Stimulated activated CD8-positive, alpha-beta memory T cell treated with anti-CD3 and anti-CD28 coated beads, Interleukin-15, amount 100 ng/mL, for 4 hours (primary cell): ENCODE data around the gene SLC1A3.
"Not testable (repeated sequence)": the region's sequence is repeated elsewhere in the genome, so short reads cannot be mapped to it uniquely, and the experiment has no call there.

Experiments
- DNase-seq, 2 donors: peaks; one replicate each; pipeline ENCODE4 v3.0.0-alpha.2; 2020; ENCODE audit warnings: low read depth in 2 of 2

Gene SLC1A3

DNA sequence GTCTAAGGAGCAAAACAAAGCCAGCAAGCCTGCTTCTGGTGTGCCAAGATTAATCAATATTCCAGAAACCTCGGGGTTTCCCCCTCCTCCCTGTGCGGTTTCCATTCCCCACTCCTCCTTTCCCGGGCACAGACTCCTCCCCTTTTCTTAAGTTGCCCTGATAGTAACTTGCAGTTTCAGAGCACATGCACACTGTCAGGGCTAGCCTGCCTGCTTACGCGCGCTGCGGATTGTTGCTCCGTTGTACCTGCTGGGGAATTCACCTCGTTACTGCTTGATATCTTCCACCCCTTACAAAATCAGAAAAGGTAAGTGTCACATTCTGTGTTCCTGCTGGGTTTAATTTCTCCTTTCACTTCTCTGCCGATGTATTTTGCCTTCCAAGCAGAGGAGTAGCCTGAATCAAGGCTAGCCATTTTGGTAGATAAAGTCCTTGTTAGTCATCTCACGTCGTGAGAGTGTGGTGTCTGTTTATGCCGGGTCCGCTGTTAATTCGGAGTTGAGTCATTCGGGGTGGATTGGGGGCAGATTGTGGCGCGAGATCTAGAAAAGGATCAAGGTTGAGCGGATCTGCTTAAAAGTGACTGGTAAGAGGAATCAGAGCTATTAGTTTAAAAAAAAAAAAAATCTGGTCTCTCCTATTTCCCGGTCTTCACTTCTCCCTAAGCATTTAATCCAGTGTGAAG, at the start of gene SLC1A3:
SLC1A3 (plus strand) TSS at position 179 of the 686 bp plus-strand sequence. CDS start 1,818 bp downstream, outside the sequence.
- no peak for DNase-seq

DNA sequence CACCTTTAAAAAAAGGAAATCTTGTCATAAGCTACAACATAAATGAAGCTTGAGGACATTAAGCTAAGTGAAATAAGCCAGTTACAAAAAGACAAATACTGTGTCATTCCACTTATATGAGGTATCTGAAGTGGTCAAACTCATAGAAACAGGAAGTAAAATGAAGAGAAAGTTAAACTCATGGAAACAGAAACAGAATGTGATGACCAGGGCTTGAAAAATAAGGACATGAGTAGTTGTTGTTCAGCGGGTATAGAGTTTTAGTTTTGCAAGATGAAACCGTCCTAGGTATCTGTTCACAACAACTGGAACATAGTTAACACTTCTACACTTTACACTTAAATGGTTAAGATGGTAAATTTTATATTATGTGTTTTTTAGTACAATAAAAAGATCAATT, 47.8 kb upstream of the SLC1A3 start:
- DNase-seq, result no peak

DNA sequence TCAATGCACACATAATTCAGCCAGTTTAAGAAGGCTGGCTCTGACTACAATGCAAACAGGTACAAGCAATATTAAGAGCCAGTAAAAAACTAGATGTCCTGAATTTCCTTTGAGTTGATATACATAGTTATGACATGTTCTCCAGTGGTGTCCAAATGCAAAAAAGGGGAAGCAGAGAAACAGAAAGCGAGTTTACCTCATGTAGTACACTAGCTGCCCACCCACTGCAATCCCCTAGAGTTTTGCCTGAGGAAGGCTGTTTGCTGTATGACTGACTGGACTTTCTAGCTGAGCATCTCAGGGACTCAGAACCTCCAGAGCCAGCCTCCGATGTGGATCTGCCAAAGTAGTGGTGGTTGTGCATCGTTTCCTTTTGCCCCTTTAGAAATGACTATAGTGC, 44.8 kb upstream of the SLC1A3 start:
- no peak for DNase-seq

DNA sequence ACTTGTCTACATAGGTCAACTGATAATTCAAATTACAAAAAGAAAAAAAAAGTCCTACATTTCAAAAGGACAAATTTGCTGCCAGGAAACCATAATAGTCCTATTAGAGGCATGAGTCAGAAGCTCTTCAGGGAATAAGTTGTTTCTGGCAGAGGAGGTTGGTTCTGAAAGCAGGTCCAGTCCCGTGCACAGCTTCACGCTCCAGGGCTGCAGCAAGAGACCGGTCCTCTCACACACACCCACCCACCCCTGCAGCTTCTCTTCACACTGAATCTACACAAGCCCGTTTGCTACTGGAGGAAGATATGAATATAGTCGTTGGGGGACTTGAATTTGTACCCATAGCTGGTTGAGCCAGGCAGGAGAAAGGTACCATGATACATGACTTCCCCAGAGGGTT, 36.9 kb upstream of the SLC1A3 start:
- no peak for DNase-seq

DNA sequence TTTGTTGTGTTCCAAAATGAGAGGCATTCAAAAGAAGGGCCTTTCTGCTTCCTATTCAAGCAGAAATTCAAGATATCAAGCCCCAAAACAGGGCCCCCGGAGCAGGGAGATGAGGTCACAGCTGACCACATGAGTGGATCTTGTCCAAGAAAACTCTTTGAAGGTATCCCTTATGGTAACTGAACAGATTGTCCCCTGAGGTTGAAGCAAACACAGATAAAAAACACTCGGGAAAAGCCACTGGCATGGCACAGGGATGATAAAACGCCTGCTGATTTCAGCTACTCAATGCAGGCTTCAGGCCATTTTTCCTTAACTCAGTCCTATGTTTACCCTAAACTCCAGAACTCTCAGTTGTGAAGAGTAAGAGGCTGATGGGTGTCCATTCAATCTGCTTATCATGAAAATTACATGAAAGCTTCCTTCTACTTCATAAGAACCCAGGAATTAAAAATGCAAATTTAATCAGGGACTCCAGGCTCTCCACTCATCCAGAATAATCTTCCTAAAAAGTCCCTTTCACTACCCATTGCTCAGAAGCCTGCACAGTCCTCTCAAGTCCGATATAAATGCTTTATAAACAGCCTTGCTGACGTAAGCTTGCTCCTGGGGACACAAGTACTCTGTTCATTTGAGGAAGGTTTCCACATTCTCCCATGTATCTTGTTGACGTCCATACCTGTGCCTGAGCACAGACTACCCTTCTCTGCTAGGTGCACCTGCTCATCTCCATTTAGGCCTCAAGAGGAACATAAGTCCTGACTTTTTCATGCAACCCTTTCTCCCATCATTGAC, 35.9 kb upstream of the SLC1A3 start:
- DNase-seq, result no peak

DNA sequence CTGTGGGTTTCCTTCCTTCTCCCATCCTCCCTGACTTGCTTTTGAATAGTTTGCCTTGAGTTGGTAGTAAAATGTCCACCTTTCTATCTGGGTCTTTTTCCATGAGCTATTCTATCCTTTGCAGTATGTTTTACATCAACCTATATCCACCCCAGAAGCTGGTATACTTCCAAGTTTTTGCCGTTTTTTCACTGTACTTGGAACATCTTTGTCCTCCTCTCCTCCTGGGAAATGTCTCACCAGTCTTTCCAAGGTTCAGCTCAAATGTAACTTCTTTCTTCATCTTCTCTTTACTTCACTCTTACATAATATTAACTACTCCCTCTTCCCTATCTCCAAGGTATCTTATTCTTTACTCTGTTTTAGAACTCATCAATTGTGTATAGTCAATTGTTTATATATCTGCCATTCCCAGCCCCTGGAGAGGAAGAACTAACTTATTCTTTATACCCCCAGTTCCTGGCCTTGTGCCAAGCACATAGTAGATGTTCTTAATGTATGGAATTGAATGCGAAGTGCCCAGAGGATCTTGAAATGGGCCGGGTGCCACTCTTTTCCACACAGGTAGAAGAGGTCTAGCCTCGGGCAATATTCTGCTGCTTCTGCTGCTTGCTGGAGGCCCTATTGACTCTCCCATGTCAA, 34.9 kb upstream of the SLC1A3 start:
- DNase-seq, result no peak

- DNase-seq, result no peak
These were observed 33.0 kb upstream of the SLC1A3 start for GRCh38 chr5:36573438-36573837.

GRCh38 chr5:36575361-36575781, 31.0 kb upstream of the SLC1A3 start:
- no peak for DNase-seq

GRCh38 chr5:36576721-36577120, 29.7 kb upstream of the SLC1A3 start:
- no peak for DNase-seq

- DNase-seq, result not testable (repeated sequence)
These were observed 26.5 kb upstream of the SLC1A3 start for GRCh38 chr5:36579858-36580257.

GRCh38 chr5:36581070-36581469, 25.3 kb upstream of the SLC1A3 start:
- no peak for DNase-seq

DNA sequence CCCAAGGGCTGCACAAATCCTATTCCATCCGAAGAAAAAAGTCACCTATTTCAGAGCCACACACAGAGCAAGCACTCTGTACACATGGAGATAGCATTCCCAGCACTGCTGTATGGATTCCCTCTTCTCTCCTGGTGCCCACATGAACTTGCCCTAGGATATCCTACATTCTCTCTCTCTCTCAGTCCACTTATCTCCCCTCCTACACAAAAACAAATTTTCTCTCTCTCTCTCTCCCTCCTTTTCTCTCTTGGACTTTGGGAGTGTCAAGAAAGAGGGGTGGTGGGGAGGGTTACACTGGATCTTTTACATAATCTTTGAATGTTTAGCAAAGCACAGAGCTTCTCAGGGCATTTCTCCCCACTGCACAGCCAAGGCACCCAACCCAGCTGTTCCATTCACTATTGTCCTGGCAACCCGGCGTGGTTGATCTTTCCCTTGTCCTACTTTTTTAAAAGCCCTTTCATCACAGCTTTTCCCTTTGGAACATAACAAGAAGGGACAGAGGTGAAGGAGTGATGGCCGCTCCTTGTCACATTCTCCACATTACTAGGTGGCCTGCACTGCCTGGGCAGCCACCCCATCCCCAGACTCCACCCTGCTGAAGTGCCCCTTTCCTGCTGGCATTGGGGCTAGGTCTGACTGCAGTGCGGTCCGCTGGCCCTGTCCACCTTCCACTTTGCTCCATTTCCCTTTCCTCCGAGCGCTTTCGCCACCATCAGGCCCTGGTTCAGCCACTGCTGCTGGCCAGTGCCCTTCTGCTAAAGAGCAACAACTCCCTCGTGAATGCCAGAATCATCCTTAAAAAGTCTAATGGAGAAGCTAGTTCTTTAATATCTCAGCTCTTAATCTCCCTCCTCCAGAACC, 22.2 kb upstream of the SLC1A3 start:
- no peak for DNase-seq

DNA sequence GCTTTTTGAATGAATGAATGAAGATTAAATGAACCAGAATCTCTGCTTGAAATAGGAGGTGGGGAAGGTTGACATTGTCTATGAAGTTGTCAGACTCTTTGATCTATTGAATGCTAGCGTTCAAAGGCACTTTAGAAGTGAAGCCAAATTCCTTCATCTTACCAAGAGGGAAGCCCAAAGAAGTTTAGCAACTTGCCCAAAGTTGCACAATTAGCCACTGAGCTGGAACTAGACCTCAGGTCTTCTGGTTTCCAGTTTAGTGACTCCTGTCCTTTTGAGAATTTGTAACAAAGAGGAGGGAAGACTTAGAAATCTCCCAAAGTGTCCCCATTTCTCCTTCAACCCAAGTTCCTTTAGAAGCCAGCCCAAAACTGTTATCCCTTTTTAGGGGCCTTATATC, 20.7 kb upstream of the SLC1A3 start:
- DNase-seq, result no peak

DNA sequence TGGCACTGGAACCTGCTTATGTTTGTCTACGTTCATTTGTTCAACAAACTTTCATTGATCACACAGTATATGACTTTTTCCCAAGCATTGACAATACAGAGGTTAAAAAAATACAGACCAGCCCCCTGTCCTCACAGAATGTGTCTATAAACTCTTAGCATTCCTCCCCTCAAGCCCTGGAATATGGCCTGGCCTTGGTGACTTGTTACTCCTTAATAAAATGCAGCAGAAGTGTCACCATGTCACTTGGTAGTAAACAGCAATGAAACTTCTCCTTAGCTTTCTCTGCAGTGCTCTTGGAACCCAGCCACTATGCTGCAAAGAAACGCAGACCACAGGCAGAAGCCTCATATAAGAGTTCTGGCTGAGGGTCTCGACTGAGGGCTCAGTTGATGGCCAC, 19.1 kb upstream of the SLC1A3 start:
- DNase-seq, result no peak

- not testable (repeated sequence) for DNase-seq
These were observed 16.7 kb upstream of the SLC1A3 start for GRCh38 chr5:36589735-36590134.

GRCh38 chr5:36590513-36591286, 15.7 kb upstream of the SLC1A3 start:
- no peak for DNase-seq

DNA sequence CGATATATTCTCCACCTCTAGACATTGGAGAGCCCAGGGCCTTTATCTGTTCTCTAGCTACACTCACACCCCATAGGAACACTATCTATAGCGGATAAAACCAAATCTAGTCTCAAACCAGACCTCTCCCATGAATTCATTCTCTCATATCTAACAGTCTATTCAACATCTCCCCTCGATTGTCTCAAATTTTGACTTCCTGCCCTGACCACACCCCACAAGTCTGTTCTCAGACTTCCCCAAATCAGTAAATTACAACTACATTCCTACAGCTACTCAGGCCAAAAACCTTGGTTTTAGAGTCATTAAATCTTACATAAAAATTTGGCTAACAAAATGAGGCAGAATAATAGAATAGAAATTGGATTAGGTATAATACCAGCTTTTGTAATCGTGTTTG, 12.5 kb upstream of the SLC1A3 start:
- DNase-seq, result no peak

- no peak for DNase-seq
These were observed 10.2 kb upstream of the SLC1A3 start for GRCh38 chr5:36596247-36596646.

DNA sequence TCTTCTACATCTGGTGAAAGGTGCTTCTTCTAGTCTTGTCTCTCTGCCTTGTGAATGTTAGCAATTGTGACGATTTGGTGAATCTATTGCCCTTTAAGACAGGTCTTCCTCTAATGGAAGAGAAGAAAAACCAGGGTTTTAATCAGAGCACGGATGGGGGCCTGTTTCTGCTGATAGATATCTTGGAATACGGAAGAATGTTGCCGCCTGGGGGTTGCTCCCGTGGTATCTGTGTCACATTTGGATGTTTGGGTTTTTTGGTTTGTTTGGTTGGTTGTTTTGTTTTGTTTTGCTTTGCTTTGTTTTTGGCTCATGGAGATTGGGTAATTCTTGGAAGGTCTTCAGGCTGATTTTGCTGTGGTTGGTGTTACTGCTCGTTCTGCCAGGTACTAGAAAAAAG, 9.7 kb upstream of the SLC1A3 start:
- no peak for DNase-seq

DNA sequence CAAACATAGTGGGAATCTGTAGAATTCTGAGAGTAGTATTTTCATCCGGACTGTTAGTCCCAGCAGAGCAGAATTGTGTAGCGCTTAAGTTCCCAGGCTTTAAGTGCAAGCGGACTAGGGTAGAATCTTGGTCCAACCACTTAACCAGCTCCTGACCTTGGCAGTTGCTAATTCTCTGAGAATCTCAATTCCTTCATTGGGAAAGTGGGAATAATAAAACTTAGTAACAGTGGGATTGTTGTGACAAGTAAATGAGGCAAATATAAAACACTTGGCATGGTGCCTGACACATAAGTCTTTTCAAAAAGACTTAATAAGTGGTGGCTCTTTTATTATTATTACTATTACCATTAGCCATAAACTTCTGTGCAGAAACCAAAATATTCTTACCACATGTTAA, 8.4 kb upstream of the SLC1A3 start:
- no peak for DNase-seq
